Ovary (tissue), 3 donors: ENCODE measurements around the gene SPAG6.

Source experiments
- CTCF ChIP-seq, 3 donors: fragments of 450-650 bp in 2 of 3; fragments of 200-600 bp in 1 of 3; IDR thresholded peaks; one replicate each; pipeline versions ENCODE4 v1.5.1 to v1.8.0; 2016 to 2022; ENCODE audit warnings: antibody characterized with exemption in 3 of 3, mild to moderate bottlenecking in 1 of 3
- POLR2A ChIP-seq: fragments of 450-650 bp; IDR thresholded peaks from one replicate; pipeline ENCODE4 v1.6.1; 2017; ENCODE audit warnings: antibody characterized with exemption, mild to moderate bottlenecking, moderate library complexity
- donor health status: DM: no; HTN: no; CAD: no.

DNA sequence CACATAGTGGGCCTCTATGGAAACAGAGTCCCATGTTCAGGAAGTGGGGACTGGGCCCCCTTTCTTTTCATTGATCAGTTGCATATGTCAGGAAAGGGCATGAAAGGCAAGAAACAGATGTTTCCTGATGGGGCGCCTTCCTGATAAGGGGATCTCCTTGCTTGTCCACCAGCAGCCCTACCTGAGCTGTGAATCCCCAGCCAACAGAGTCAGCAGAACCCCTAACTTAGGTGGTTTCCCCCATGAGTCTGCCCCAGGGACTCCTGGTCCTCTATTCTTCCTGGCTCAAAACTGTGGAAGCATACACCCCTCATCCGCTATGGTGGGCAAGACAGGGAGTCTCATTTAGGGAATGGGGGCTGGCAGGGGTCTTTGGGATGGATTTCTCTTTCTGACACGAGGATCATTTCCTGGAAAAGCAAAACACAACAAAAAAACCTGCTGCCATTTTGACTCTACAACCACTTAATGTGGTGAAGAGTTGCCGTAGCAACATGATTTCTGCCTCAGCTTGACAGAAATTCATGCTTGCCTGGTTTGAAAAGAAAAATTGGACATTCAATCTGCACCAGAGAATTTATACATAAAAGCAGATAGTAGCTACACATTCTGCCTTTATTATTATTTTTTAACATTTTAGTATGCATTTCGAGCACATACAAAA is 119.8 kb downstream of the SPAG6 start:
- TF ChIP-seq CTCF (IDR thresholded peaks at IDR 0.05), result no peak
- no peak for TF ChIP-seq POLR2A
